HG03139 (cell line): ENCODE measurements around the gene ASTN2.
"Not testable (repeated sequence)": the region's sequence is repeated elsewhere in the genome, so short reads cannot be mapped to it uniquely, and the experiment has no call there.

Source experiments
- ATAC-seq: cut with Tn5 transposase; IDR thresholded peaks from one replicate; pipeline ENCODE4 v1.9.1; 2021; ENCODE audit not compliant: unreplicated experiment

The ASTN2 gene

GRCh38 chr9:116476002-116476401 lies 938.9 kb downstream of the ASTN2 start:
- no peak for ATAC-seq

GRCh38 chr9:116475201-116475600 lies 939.7 kb downstream of the ASTN2 start:
- ATAC-seq = no peak

GRCh38 chr9:116471944-116472506 lies 942.8 kb downstream of the ASTN2 start:
- no peak for ATAC-seq

GRCh38 chr9:116471093-116471906 lies 943.6 kb downstream of the ASTN2 start:
- ATAC-seq = no peak

GRCh38 chr9:116468793-116469527 lies 945.9 kb downstream of the ASTN2 start:
- ATAC-seq = no peak

GRCh38 chr9:116468369-116468768 lies 946.5 kb downstream of the ASTN2 start:
- ATAC-seq = no peak

- no peak for ATAC-seq
Observed at GRCh38 chr9:116467740-116468351, 947.0 kb downstream of the ASTN2 start.

- ATAC-seq = no peak
Observed at GRCh38 chr9:116466271-116467235, 948.3 kb downstream of the ASTN2 start.

- ATAC-seq = no peak
Observed at GRCh38 chr9:116465576-116466270, 949.1 kb downstream of the ASTN2 start.

- ATAC-seq = no peak
Observed at GRCh38 chr9:116464987-116465571, 949.8 kb downstream of the ASTN2 start.

GRCh38 chr9:116464423-116464822 lies 950.4 kb downstream of the ASTN2 start:
- ATAC-seq = no peak

- no peak for ATAC-seq
Observed at GRCh38 chr9:116461632-116462031, 953.2 kb downstream of the ASTN2 start.

GRCh38 chr9:116460026-116460425 lies 954.8 kb downstream of the ASTN2 start:
- no peak for ATAC-seq

- ATAC-seq = no peak
Observed at GRCh38 chr9:116459576-116459975, 955.3 kb downstream of the ASTN2 start.

- no peak for ATAC-seq
Observed at GRCh38 chr9:116456490-116457088, 958.3 kb downstream of the ASTN2 start.

GRCh38 chr9:116454539-116454938 lies 960.3 kb downstream of the ASTN2 start:
- not testable (repeated sequence) for ATAC-seq

GRCh38 chr9:116453785-116454184 lies 961.1 kb downstream of the ASTN2 start:
- no peak for ATAC-seq

GRCh38 chr9:116452634-116453033 lies 962.2 kb downstream of the ASTN2 start:
- ATAC-seq = no peak

- ATAC-seq = no peak
Observed at GRCh38 chr9:116452227-116452626, 962.6 kb downstream of the ASTN2 start.
